ENCODE results near the gene TCAP.

DNA sequence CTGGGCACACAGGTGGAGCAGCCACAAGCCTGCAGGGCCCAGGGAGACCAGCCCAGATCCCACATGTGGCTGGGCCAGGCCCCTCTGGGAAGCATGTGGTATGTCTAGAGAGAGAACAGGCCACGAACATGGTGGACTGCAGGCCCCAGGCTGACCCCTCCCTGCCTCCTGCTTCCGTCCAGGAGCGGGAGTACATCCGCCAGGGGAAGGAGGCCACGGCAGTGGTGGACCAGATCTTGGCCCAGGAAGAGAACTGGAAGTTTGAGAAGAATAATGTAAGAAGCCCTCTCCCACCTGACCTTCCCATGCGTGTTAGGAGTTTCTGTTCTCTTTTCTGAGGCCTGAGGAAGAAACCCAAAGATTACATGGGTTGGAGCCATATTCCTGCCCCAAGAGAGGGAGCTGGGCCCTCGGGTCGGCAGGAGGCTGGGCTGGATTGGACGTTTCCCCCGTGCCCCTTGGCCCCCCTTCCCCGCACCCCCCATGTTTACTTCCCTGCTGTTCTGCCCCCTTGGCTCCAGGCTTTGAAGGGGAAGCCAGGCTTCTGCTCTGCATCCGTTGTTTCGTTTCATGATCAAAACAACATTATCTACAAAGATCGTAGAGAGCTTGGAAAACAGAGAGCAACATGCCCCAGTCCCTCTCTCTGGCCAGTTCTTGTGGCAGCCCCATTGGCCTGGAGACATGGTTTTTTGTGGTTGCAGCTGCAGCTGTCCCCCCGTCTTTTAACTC is 5.7 kb upstream of the TCAP start:
- TF ChIP-seq CTCF (IDR thresholded peaks at IDR 0.05) (no peak), POLR2A (IDR thresholded peaks at IDR 0.05) (no peak), POLR2AphosphoS5 (IDR thresholded peaks at IDR 0.05; ENCODE audit: insufficient read depth in 1 of 2, low read depth in 1 of 2) (no peak)

Measured in vagina (tissue), 2 donors.